ENCODE measurements around the gene HBEGF.

HBEGF gene

GRCh38 chr5:140346348-140347221 lies at the start of gene HBEGF:
Gene HBEGF, minus strand, starts transcription at chr5:140346603. Its CDS starts 275 bp downstream, at chr5:140346328.
- Histone ChIP-seq H3K27ac (ENCODE audit: poor library complexity, severe bottlenecking) (peak within 1 kb of the TSS; percentile 46), H3K4me1 (ENCODE audit: insufficient read depth, poor library complexity, severe bottlenecking) (peaks cover 42% of the 10 kb centered on the region), H3K27me3 (ENCODE audit: insufficient read depth, poor library complexity, severe bottlenecking) (no peaks in the 10 kb centered on the region), H3K36me3 (ENCODE audit: low read depth) (peaks cover 22% of the 10 kb centered on the region), H3K9me3 (ENCODE audit: severe bottlenecking) (no peaks in the 10 kb centered on the region), H3K4me3 (ENCODE audit: severe bottlenecking) (peak within 1 kb of the TSS; percentile 46)
- no peak for DNase-seq (ENCODE audit: low spot score)
- peak; percentile 53 for TF ChIP-seq CTCF (IDR thresholded peaks at IDR 0.05; ENCODE audit: poor library complexity, severe bottlenecking)
- peak; percentile 54 for ATAC-seq (ENCODE audit: low read depth)

GRCh38 chr5:140393738-140394137 lies 47.3 kb upstream of the HBEGF start:
- DNase-seq (ENCODE audit: low spot score), result no peak
- Histone ChIP-seq H3K27me3 (ENCODE audit: insufficient read depth, poor library complexity, severe bottlenecking) (no peaks in the 10 kb centered on the region), H3K4me1 (ENCODE audit: insufficient read depth, poor library complexity, severe bottlenecking) (peaks cover 10% of the 10 kb centered on the region), H3K9me3 (ENCODE audit: severe bottlenecking) (no peaks in the 10 kb centered on the region), H3K4me3 (ENCODE audit: severe bottlenecking) (no peak overlapping the region), H3K36me3 (ENCODE audit: low read depth) (no peaks in the 10 kb centered on the region), H3K27ac (ENCODE audit: poor library complexity, severe bottlenecking) (no peak overlapping the region)
- no peak for ATAC-seq (ENCODE audit: low read depth)
- no peak for TF ChIP-seq CTCF (IDR thresholded peaks at IDR 0.05; ENCODE audit: poor library complexity, severe bottlenecking)

- Histone ChIP-seq H3K4me1 (ENCODE audit: insufficient read depth, poor library complexity, severe bottlenecking) (no peaks in the 10 kb centered on the region), H3K27me3 (ENCODE audit: insufficient read depth, poor library complexity, severe bottlenecking) (no peaks in the 10 kb centered on the region), H3K27ac (ENCODE audit: poor library complexity, severe bottlenecking) (no peak overlapping the region), H3K36me3 (ENCODE audit: low read depth) (no peaks in the 10 kb centered on the region), H3K9me3 (ENCODE audit: severe bottlenecking) (no peaks in the 10 kb centered on the region), H3K4me3 (ENCODE audit: severe bottlenecking) (no peak overlapping the region)
- no peak for ATAC-seq (ENCODE audit: low read depth)
- DNase-seq (ENCODE audit: low spot score), result no peak
- TF ChIP-seq CTCF (IDR thresholded peaks at IDR 0.05; ENCODE audit: poor library complexity, severe bottlenecking), result no peak
Observed at GRCh38 chr5:140391732-140392131, 45.3 kb upstream of the HBEGF start.

- Histone ChIP-seq H3K4me1 (ENCODE audit: insufficient read depth, poor library complexity, severe bottlenecking) (no peaks in the 10 kb centered on the region), H3K27ac (ENCODE audit: poor library complexity, severe bottlenecking) (no peak overlapping the region), H3K4me3 (ENCODE audit: severe bottlenecking) (no peak overlapping the region), H3K36me3 (ENCODE audit: low read depth) (no peaks in the 10 kb centered on the region), H3K9me3 (ENCODE audit: severe bottlenecking) (no peaks in the 10 kb centered on the region), H3K27me3 (ENCODE audit: insufficient read depth, poor library complexity, severe bottlenecking) (no peaks in the 10 kb centered on the region)
- no peak for ATAC-seq (ENCODE audit: low read depth)
- TF ChIP-seq CTCF (IDR thresholded peaks at IDR 0.05; ENCODE audit: poor library complexity, severe bottlenecking), result no peak
- no peak for DNase-seq (ENCODE audit: low spot score)
Observed at GRCh38 chr5:140391312-140391711, 44.9 kb upstream of the HBEGF start.

GRCh38 chr5:140388052-140388451 lies 41.6 kb upstream of the HBEGF start:
- H3K4me1 ChIP-seq (ENCODE audit: insufficient read depth, poor library complexity, severe bottlenecking), result no peaks in the 10 kb centered on the region
- ATAC-seq (ENCODE audit: low read depth) (no peak), DNase-seq (ENCODE audit: low spot score) (peak; percentile 6)
- no peaks in the 10 kb centered on the region for H3K9me3 ChIP-seq (ENCODE audit: severe bottlenecking)
- no peaks in the 10 kb centered on the region for H3K27me3 ChIP-seq (ENCODE audit: insufficient read depth, poor library complexity, severe bottlenecking)
- no peak overlapping the region for H3K27ac ChIP-seq (ENCODE audit: poor library complexity, severe bottlenecking)
- no peak overlapping the region for H3K4me3 ChIP-seq (ENCODE audit: severe bottlenecking)
- no peaks in the 10 kb centered on the region for H3K36me3 ChIP-seq (ENCODE audit: low read depth)
- no peak for TF ChIP-seq CTCF (IDR thresholded peaks at IDR 0.05; ENCODE audit: poor library complexity, severe bottlenecking)
